DMS153 (cell line): ENCODE measurements around the gene MUC22.
"Not testable (repeated sequence)": the region's sequence is repeated elsewhere in the genome, so short reads cannot be mapped to it uniquely, and the experiment has no call there.

Experiments
- DNase-seq: peaks from one replicate; lab custom pipeline; 2025; lab: John Stamatoyannopoulos, UW

Gene MUC22

DNA sequence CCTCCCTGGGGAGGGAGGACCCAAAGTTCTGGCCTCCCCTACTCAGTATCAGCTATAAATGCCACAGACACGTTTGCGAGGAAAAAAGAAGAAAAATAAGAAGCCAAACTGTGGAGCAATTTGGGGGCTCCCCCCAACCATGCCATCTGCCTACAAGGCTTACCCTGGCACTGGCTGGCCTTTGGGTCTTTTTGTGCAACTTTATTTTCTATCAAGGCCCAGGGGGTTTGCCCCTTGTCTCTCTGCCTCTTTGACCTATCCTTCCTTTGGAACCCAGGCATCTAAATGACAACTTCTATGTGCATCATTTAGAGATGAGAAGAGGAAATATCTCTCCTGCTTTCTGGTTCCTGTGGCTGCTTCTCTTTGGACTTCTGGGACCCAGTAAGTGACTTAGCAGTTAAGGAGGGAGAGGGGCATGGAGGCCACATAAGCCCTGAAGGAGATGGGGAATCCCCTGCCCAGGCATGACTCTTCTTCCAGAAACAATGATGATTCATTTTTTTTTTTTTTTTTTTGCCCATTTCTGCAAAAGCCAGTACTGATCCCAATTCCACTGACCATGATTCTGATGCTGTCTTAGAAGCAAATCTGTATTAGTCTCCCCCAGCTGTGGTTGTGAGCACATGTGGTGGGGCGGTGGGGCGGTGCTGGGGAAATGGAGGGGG is at the start of gene MUC22:
Gene MUC22 (plus strand): TSS at position 82 of the 668 bp plus-strand sequence. CDS start 233 bp downstream, at position 315.
- DNase-seq: no peak

DNA sequence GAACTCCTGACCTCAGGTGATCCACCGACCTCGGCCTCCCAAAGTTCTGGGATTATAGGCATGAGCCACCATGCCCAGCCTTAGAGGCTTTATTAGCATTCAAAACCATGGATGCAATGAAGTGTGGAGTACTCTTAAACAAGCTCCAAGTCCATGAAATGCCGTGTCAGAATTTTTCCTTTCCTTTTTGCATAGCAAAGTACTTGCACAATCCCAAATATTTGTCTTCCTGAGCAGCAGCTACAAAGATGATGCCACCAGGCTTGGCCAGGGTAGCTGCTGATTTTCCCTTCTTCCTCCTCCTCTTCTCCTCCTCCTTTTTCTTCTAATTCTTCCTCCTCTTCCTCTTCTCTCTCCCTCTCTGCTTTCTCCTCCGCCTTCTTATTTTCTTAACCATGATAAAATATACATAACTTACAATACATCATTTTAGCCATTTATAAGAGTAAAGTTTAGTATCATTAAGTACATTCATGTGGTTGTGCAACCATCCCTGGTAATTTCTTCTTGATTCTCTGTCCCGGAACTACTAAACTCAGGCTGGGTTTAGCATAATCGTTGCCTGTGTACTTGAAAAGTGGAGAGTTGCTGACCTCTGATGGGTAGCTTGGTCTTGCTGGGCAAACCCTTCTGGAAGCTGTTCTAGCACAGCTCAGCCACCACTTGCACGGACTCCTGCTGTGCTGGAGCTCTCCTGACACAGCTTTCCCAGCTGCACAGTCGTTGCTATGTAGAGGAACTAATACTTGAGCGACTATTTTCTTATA is 49.2 kb upstream of the MUC22 start:
- no peak for DNase-seq

DNA sequence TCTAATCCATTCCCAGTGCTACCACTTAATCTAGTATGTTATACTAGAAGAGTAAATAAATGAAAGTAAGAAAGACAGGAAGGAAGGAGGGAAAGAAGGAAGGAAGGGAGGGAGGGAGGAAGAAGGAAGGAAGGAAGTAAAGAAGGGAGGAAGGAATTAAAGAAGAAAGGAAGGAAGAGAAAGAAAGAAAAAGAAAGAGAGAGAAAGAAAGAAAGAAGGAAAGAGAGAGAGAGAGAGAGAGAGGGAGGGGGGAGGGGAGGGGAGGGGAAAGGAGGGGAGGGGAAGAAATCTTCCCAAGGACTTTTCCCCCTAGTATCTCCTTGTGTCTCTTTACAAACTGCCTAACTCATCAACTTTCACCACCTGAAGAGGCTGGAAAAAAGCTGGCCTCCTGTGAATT is 47.6 kb upstream of the MUC22 start:
- DNase-seq: no peak

DNA sequence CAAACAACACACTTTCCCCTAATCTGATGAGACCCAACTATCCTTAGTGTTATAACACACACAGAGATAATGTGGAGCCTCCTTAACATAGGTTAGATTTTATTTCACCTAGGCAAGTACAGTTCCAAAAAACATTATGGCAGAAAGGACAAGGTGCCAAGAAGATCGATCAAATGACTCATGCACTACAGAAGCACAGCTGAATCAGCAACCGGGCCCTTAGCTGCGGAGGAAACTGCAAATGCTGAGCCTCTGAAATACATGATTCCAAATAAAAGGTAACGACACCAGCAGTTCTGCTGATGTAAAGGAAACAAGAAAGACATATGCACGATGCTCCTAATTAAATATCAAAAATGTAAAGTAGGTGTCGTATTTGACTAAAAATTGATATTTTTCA is 46.6 kb upstream of the MUC22 start:
- DNase-seq: no peak

DNA sequence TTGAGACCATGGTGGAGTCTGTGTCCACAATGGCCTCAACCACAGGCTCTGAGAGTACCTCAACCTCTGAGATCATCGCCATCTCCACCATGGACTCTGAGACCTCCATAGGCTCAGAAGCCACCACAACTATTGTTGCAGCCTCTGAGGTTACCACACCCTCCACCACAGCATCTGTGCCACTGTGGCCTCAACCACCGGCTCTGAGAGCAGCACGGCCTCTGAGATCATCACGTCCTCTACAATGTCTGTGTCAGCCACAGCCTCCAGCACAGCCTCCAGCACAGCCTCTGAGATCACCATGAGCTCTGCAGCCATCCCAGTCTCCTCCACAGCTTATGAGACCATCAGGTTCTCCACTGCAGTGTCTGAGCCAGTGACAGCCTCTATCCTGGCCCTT is 46.2 kb upstream of the MUC22 start:
- no peak for DNase-seq

DNA sequence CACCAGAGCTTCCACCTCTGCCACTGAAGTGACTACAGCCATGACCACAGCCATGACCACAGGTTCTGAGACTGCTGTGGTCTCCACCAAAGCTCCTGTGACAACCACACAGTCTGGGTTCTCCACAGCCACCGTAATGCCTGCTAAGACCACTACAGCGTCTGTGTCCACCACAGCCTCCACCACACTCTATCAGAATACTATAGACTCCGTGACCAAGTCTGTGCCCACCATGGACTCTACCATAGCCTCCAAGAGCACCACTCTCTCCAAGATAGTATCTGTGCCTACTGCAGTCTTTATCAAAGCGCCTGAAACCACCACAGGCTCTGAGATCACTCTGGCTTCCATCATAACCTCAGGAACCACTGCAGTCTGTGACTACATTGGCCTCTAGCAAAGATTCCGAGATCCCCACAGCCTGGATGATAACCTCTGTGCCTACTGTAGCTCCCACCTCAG is 45.1 kb upstream of the MUC22 start:
- DNase-seq: no peak

DNA sequence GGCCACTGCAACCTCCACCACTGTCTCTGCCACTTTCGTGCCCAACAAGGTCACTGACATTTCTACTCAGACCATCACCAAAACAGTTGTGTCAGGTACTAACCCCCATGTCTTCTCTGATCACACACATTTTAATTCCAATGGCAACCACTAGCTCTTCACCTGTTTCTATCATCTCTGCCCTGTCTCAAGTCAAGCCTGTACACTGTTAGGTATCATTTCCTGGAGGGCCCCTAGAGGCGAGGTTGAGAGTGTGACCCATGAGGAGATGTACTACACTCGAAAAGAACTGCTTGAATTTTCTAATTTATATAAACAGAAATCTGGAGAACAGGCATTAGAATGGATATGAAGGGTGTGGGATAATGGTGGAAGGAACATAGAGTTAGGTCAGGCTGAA is 44.1 kb upstream of the MUC22 start:
- DNase-seq: no peak

DNA sequence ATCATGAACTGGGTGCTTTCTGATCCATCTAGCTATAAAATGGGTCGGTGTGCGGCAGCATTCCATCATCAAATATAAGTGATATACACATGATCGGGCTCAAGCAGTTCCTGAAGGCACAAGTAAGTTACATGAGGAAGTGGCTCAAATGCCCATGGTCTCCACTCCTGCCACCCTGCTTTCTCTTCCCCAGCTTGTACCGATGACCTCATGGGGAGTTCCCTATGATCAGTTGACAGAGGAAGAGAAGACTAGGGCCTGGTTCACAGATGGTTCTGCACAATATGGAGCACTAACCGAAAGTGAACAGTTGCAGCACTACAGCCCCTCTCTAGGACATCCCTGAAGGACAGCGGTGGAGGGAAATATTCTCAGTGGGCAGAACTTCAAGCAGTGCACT is 41.1 kb upstream of the MUC22 start:
- not testable (repeated sequence) for DNase-seq

DNA sequence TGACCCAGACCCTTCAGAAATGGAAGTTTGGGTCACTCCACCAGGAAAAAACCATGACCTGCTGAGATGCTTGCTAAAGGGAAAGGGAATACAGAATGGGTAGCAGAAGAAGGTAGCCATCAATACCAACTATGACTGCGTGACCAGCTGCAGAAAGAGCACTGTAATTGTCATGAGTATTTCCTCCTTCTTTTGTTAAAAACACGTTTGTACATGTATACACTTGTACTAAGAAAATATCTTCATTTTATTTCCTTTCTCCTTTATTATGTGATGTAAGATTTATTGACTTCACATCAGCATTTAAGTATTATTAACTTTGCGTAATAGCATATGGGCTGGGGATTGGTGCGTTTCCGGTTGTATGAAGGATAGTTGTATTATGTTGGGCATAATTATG is 39.3 kb upstream of the MUC22 start:
- no peak for DNase-seq

DNA sequence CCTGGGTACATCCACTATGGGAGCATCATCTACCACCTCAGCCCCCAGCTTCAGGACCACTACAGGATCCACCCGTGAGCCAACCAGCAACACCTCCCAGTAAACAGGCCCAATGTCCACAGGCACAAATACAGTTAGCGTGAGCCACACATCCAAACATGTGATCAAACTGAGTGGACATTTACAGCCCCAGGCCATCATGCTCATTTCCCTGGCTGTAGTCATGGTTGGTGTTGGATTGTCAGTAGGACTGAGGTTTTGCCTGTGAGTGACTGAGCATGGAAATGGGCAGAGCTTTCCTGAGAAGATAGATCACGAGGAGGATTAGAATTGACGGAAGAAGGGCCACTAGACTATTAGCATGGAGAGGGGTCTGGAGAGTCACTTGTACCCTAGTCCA is 37.5 kb upstream of the MUC22 start:
- no peak for DNase-seq

DNA sequence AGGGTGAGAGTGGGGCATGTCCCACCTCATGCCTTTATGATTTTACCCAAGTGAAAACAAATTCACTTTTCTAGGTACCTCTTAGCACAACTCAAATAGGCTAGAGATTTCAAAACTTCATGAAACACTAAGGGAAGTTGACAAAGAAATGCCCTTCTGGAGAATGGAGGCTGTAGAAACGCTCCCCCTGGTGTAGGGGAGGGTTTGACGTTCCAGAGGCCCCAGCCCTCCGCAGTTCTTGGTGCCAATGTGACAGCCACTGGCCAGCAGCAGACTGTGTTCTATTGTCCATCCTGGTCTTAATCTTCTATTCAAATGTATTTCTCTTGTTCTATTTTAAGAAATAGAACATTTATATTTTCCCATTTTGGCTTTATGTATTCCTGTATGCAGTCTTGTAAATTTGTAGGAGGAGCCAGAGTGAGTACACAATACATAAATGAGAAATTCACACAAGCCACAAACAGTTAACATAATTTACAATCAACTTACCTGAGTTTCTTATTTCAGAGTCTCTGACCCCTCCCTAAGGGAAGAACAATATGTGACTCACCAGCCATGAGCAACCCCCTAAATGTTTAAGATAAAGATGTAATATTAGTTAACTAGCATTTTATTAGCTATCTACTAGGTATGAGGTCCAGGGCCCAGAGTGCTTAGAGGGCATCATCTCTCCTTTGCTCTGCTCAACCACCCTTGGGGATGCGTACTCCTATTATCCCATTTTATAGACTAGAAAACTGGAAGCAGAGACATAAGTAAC is 35.6 kb upstream of the MUC22 start:
- DNase-seq: no peak

DNA sequence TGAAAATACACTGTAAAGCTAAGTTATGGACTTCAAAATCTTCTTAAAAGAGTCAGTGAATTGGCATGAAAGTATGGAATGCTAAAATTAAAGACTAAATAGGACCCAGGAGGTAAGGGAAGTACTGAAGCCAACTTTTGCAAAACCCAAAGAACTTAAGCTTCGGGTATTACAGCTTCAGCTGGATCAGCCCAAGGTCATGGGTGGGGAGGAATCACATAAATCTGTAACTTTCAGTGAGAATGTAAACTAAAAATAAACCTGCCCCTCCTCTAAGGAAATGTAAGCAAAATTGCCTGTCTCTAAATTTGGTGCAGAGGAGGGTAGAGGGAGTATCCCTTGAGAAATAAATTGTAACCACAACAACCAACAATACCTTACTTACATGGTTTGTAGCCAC is 31.1 kb upstream of the MUC22 start:
- no peak for DNase-seq

DNA sequence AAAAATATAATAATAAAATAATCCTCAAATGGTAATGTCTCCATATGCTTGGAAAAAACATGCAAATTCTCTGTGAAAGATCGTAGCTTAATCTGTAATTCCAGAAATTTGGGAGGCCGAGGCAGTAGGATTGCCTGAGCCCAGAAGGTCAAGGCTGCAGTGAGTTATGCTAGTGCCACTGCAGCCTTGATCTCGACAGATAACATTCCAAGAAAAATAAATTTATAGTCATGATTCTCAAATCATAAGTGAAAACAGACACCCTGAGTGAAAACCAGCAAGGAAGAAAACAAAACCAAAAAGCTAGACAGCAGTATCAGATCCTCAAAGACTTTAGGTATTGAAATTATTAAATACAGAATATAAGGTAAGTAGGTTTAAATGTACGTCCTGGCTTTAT is 30.6 kb upstream of the MUC22 start:
- no peak for DNase-seq

DNA sequence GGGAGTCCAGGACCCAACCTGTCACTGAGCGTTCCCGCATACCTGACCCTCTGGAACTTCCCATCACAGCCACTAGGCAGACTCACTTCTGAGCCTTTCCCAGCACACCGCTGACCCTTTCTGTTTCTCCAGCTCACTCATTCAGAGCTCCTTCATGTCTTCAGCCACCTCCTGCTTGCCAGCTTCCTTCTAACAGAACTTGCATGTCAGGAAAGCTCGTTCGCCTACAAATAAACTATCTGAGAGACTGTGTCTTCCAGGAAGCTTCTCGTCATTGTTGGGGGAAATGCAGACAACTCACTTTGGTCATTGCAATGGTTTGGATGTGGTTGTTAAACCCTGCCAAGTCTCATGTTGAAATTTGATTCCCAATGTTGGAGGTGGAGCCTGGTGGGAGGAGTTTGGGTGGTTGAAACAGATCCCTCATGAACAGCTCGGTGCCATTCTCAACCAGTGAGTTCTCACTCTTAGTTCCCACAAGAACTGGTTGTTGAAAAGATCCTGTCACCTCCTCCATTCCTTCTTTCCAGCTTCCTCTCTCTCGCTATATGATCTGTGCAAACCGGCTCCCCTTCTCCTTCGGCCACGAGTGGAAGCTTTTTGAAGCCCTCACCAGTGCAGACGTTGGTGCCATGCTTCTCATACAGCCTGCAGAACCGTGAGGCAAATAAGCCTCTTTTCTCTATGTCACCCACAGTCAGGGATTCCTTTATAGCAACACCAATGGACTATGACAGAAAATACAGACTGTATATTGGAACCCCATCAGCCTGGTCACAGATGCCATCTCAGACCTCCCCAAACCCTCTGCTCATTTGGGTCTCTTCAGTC is 28.1 kb upstream of the MUC22 start:
- DNase-seq: no peak

DNA sequence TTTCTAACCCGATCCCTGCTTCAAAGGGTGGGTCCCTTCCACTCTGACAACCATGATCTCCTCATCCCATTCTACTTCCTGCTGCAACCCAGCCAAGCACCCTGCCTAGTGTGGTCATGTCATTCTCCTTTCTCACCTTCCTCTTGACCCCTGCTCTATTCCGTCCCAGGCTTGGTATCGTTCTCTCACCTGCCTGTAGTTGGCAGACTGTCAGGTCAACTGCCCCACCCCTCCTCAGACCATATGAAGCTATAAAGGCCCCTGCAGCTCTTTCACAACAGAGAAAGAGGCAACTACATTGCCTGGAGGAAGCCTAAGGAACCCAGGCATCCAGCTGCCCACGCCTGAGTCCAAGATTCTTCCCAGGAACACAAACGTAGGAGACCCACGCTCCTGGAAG is 26.8 kb upstream of the MUC22 start, which contains the start of gene MUC21:
Gene MUC21 (plus strand): TSS at position 280 of the 400 bp plus-strand sequence. CDS start 241 bp downstream, outside the sequence.
- DNase-seq: no peak

DNA sequence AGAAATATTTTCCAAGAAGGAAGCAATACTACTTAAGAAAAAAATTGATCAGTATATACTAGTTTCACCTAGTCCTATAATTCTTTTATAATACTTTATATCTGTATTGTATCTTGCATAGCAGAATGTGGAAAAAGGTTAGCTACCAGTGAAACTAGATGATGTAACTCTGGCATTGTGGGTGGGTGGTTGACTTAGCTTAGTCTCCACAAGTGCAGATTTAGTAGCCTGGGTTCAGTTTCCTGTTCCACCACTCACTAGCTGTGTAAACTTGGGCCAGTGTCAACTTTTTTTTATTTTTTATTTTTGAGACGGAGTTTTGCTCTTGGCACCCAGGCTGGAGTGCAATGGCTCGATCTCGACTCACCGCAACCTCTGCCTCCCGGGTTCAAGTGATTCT is 24.8 kb upstream of the MUC22 start:
- no peak for DNase-seq

DNA sequence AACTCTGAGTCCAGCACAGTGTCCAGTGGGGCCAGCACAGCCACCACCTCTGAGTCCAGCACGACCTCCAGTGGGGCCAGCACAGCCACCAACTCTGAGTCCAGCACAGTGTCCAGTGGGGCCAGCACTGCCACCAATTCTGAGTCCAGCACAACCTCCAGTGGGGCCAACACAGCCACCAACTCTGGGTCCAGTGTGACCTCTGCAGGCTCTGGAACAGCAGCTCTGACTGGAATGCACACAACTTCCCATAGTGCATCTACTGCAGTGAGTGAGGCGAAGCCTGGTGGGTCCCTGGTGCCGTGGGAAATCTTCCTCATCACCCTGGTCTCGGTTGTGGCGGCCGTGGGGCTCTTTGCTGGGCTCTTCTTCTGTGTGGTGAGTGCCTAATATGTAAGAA is 23.0 kb upstream of the MUC22 start:
- no peak for DNase-seq

DNA sequence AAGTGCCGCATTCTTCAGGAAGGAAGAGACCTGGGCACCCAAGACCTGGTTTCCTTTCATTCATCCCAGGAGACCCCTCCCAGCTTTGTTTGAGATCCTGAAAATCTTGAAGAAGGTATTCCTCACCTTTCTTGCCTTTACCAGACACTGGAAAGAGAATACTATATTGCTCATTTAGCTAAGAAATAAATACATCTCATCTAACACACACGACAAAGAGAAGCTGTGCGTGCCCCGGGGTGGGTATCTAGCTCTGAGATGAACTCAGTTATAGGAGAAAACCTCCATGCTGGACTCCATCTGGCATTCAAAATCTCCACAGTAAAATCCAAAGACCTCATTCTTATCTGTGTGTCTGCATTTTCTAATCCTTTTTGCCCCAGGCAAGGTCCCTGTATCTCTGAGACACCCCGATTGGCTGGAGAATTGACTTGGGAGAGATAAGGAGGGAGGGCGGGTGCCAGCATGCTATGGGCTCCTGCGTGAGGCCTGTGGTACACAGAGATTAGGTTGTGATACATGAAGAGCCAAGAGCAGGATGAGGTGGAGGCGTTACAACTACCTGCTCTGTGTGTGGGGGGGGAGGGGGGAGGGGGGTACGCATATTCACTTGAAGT is 22.0 kb upstream of the MUC22 start:
- DNase-seq: no peak

DNA sequence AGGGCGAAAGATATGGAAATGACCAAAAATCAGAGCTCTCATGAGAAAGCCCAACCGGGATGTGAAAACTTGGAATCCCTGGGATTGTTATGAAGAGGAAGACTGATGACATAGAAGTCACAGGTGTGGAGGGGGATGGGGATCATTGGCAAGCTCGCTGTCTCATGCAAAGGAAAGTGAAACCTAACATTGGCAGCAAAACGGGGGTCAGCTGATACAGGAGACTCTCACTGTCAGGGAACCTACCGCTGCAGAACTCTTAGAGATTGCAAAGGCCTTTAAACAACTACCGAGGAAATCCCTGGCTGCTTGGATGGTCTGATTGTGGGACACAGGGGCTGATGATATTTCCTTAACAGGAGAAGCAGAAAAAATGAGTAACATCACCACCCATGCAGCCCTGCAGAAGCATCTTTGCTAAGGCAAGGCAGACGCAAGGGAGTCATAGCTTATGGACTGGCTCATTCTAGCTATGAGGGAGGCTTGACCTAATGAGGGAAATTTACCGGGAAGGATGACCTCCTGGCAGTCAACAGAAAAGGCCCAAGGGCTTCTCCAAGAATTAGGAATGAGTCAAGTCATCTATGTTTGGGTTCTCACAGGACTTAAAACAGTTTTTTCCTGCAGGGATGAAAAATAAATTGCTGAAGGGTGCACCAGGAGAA is 19.7 kb upstream of the MUC22 start:
- no peak for DNase-seq

DNA sequence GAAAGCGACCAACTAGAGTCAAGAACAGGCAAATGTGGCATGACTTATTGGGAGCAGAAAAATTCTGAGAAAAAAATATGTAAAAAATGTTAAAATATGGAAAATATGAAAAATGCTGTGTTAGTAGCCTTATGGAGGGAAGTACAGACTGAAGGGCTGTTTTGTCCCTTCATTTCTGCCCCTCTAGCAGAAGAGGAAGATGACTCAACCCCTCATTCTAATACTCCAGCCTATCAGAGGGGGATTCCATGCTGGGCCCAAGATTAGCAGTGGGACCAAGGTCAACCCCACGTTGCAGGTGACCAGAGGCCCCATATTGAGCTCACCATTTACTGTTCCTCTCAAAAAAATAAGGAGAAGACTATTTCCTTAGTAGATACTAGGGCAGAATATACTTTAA is 18.4 kb upstream of the MUC22 start:
- no peak for DNase-seq

DNA sequence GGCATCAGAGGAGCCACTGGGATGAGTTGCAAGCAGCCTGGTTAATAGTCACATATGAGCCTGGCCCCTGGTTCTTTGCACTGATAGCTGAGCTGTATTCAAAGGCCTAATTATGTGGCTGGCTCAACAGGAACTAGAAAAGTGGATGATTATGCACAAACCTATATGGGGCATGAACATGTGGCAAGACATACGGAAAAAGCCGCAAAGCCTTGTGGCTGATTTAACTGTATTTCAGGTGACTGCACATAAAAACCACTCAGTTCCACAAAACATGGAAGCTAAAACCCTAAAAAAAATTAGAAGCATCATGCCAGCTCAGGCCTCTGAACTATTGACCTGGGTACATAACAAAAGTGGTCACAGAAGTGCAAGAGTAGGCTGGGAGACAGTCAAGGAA is 13.0 kb upstream of the MUC22 start:
- DNase-seq: no peak
